GM19023 (cell line): ENCODE data around the gene SEMA4F.

Experiments
- ATAC-seq: cut with Tn5 transposase; IDR thresholded peaks from one replicate; pipeline ENCODE4 v1.9.1; 2021; ENCODE audit warnings: mild to moderate bottlenecking, moderate library complexity; ENCODE audit not compliant: unreplicated experiment

SEMA4F gene

GRCh38 chr2:74703373-74703772, 49.3 kb downstream of the SEMA4F start:
- no peak for ATAC-seq

GRCh38 chr2:74704216-74704615, 50.2 kb downstream of the SEMA4F start:
- no peak for ATAC-seq

GRCh38 chr2:74706741-74707140, 52.7 kb downstream of the SEMA4F start:
- no peak for ATAC-seq

- no peak for ATAC-seq
Measured at GRCh38 chr2:74707837-74708236, 53.8 kb downstream of the SEMA4F start.

GRCh38 chr2:74708296-74708695, 54.2 kb downstream of the SEMA4F start:
- no peak for ATAC-seq

GRCh38 chr2:74708883-74709282, 54.8 kb downstream of the SEMA4F start:
- ATAC-seq, result no peak

- ATAC-seq, result no peak
Measured at GRCh38 chr2:74712223-74713053, 58.4 kb downstream of the SEMA4F start.

GRCh38 chr2:74714691-74715080, 60.6 kb downstream of the SEMA4F start:
- no peak for ATAC-seq

GRCh38 chr2:74715081-74715791, 61.2 kb downstream of the SEMA4F start:
- ATAC-seq, result peak; percentile 90

- no peak for ATAC-seq
Measured at GRCh38 chr2:74715880-74716279, 61.8 kb downstream of the SEMA4F start.

GRCh38 chr2:74719066-74719465, 65.0 kb downstream of the SEMA4F start:
- no peak for ATAC-seq

GRCh38 chr2:74721316-74721715, 67.3 kb downstream of the SEMA4F start:
- ATAC-seq, result no peak

- ATAC-seq, result no peak
Measured at GRCh38 chr2:74724496-74724895, 70.4 kb downstream of the SEMA4F start.

- ATAC-seq, result no peak
Measured at GRCh38 chr2:74725287-74725686, 71.2 kb downstream of the SEMA4F start.

GRCh38 chr2:74728842-74729241, 74.8 kb downstream of the SEMA4F start:
- no peak for ATAC-seq

- ATAC-seq, result no peak
Measured at GRCh38 chr2:74730530-74730929, 76.5 kb downstream of the SEMA4F start.
